WTC11 (cell line): ENCODE data around the gene KRT4. TPM values are rescaled to one million over a fixed set of nuclear protein-coding genes. Genes with fewer than 3 reads are reported as not detected.

ENCODE experiments used
- ATAC-seq: fragments of 200-7000 bp; cut with Tn5 transposase; 2 replicates; pipeline ENCODE4 v1.10.0; 2021; ENCODE audit warnings: mild to moderate bottlenecking, moderate library complexity
- CTCF ChIA-PET: fragments of 300-600 bp; sonication (Branson Sonifier 250); formaldehyde crosslinking; loops from one replicate; lab custom pipeline; 2021; ENCODE audit warnings: antibody characterized with exemption; lab: Charles Lee
- POLR2A ChIA-PET: fragments of 350-600 bp; sonication (Branson Sonifier 250); formaldehyde crosslinking; loops from one replicate; lab custom pipeline; 2021; ENCODE audit warnings: antibody characterized with exemption; lab: Charles Lee
- DNase-seq: peaks from one replicate; pipeline ENCODE4 v3.0.0; 2021; ENCODE audit warnings: low spot score
- H3K27ac Mint-ChIP-seq: 2 replicates; pipeline ENCODE4 v1.8.0; 2021; ENCODE audit warnings: mixed read lengths
- H3K27me3 Mint-ChIP-seq: 2 replicates; pipeline ENCODE4 v1.8.0; 2021; ENCODE audit warnings: low read depth, mild to moderate bottlenecking, moderate library complexity, mixed read lengths
- H3K36me3 Mint-ChIP-seq: 2 replicates; pipeline ENCODE4 v1.8.0; 2021; ENCODE audit warnings: mixed read lengths
- H3K4me1 Mint-ChIP-seq: 2 replicates; pipeline ENCODE4 v1.8.0; 2022; ENCODE audit warnings: mixed read lengths
- H3K4me3 Mint-ChIP-seq: 2 replicates; pipeline ENCODE4 v1.8.0; 2021; ENCODE audit warnings: mild to moderate bottlenecking, moderate library complexity, mixed read lengths
- H3K9me3 Mint-ChIP-seq: 2 replicates; pipeline ENCODE4 v1.8.0; 2021; ENCODE audit warnings: mixed read lengths
- ATF1 ChIP-seq: sonication (generic); formaldehyde crosslinking; IDR thresholded peaks from 2 replicates; pipeline ENCODE4 v1.8.1; 2023; ENCODE audit warnings: mild to moderate bottlenecking, moderate library complexity, missing genetic modification reagents
- CBFB ChIP-seq: sonication (generic); formaldehyde crosslinking; IDR thresholded peaks from 2 replicates; pipeline ENCODE4 v1.8.1; 2022; ENCODE audit warnings: mild to moderate bottlenecking, low read depth, missing genetic modification reagents
- FOXP1 ChIP-seq: sonication (generic); formaldehyde crosslinking; IDR thresholded peaks from 2 replicates; pipeline ENCODE4 v1.8.0; 2022; ENCODE audit warnings: missing genetic modification reagents, mild to moderate bottlenecking, moderate library complexity, borderline replicate concordance
- HMGA2 ChIP-seq: fragments of 250-450 bp; sonication (Bioruptor Pico); IDR thresholded peaks from 2 replicates; pipeline ENCODE4 v1.4.0; 2021; ENCODE audit warnings: mild to moderate bottlenecking, moderate library complexity
- NFYB ChIP-seq: sonication (generic); formaldehyde crosslinking; conservative IDR thresholded peaks from 2 replicates; pipeline ENCODE4 v1.8.0; 2022; ENCODE audit warnings: low read depth, missing genetic modification reagents
- NR1H2 ChIP-seq: sonication (generic); formaldehyde crosslinking; IDR thresholded peaks from 2 replicates; pipeline ENCODE4 v1.9.0; 2021; ENCODE audit warnings: mild to moderate bottlenecking, moderate library complexity, missing genetic modification reagents
- OVOL2 ChIP-seq: fragments of 250-450 bp; sonication (Bioruptor Pico); IDR thresholded peaks from 2 replicates; pipeline ENCODE4 v1.9.0; 2021; ENCODE audit warnings: mild to moderate bottlenecking, borderline replicate concordance
- RELA ChIP-seq: sonication (generic); formaldehyde crosslinking; IDR thresholded peaks from 2 replicates; pipeline ENCODE4 v1.8.1; 2022; ENCODE audit warnings: missing genetic modification reagents, mild to moderate bottlenecking, borderline replicate concordance
- RORB ChIP-seq: fragments of 250-450 bp; sonication (Bioruptor Pico); IDR thresholded peaks from 2 replicates; pipeline ENCODE4 v1.9.0; 2021; ENCODE audit warnings: mild to moderate bottlenecking
- SMAD3 ChIP-seq: sonication (generic); formaldehyde crosslinking; IDR thresholded peaks from 2 replicates; pipeline ENCODE4 v1.8.0; 2022; ENCODE audit warnings: missing genetic modification reagents, mild to moderate bottlenecking, borderline replicate concordance
- SMAD4 ChIP-seq: sonication (generic); formaldehyde crosslinking; IDR thresholded peaks from 2 replicates; pipeline ENCODE4 v1.8.0; 2022; ENCODE audit warnings: mild to moderate bottlenecking, missing genetic modification reagents
- TEAD1 ChIP-seq: sonication (generic); formaldehyde crosslinking; IDR thresholded peaks from 2 replicates; pipeline ENCODE4 v1.8.0; 2022; ENCODE audit warnings: mild to moderate bottlenecking, missing genetic modification reagents
- ZBTB21 ChIP-seq: sonication (generic); formaldehyde crosslinking; IDR thresholded peaks from 2 replicates; pipeline ENCODE4 v1.8.1; 2023; ENCODE audit warnings: mild to moderate bottlenecking, missing genetic modification reagents, borderline replicate concordance
- ZNF232 ChIP-seq: sonication (generic); formaldehyde crosslinking; IDR thresholded peaks from 2 replicates; pipeline ENCODE4 v1.8.0; 2022; ENCODE audit warnings: mild to moderate bottlenecking, missing genetic modification reagents
- ZNF396 ChIP-seq: fragments of 250-450 bp; sonication (Bioruptor Pico); IDR thresholded peaks from 2 replicates; pipeline ENCODE4 v1.8.0; 2021; ENCODE audit warnings: mild to moderate bottlenecking, moderate library complexity, borderline replicate concordance
- ZNF416 ChIP-seq: fragments of 250-450 bp; sonication (Bioruptor Pico); IDR thresholded peaks from 2 replicates; pipeline ENCODE4 v1.9.0; 2021; ENCODE audit warnings: mild to moderate bottlenecking, inconsistent platforms
- ZNF423 ChIP-seq: fragments of 250-450 bp; sonication (Bioruptor Pico); IDR thresholded peaks from 2 replicates; pipeline ENCODE4 v2.1.2; 2022; ENCODE audit warnings: mild to moderate bottlenecking, moderate library complexity
- ZNF671 ChIP-seq: fragments of 250-450 bp; sonication (Bioruptor Pico); IDR thresholded peaks from 2 replicates; pipeline ENCODE4 v1.8.0; 2021; ENCODE audit warnings: mild to moderate bottlenecking
- total RNA-seq: library from RNA; stranded (reverse); gene quantifications from 3 replicates; pipeline ENCODE4 v1.2.3, GENCODE V29; 2021
- TF ChIP-seq, protein P1 (sequence below): sonication (generic); formaldehyde crosslinking; IDR thresholded peaks from 2 replicates; pipeline ENCODE4 v1.8.1; 2023; ENCODE audit warnings: mild to moderate bottlenecking, missing genetic modification reagents, moderate library complexity
- TF ChIP-seq, protein P2 (sequence below): sonication (generic); formaldehyde crosslinking; IDR thresholded peaks from 2 replicates; pipeline ENCODE4 v1.8.0; 2022; ENCODE audit warnings: mild to moderate bottlenecking, missing genetic modification reagents
- TF ChIP-seq, protein P3 (sequence below): sonication (generic); formaldehyde crosslinking; IDR thresholded peaks from 2 replicates; pipeline ENCODE4 v1.8.0; 2023; ENCODE audit warnings: mild to moderate bottlenecking, missing genetic modification reagents
- TF ChIP-seq, protein P4 (sequence below): fragments of 200-600 bp; IDR thresholded peaks from 2 replicates; pipeline ENCODE4 v1.8.0; 2022; ENCODE audit warnings: antibody characterized with exemption
- TF ChIP-seq, protein P5 (sequence below): sonication (generic); formaldehyde crosslinking; IDR thresholded peaks from 2 replicates; pipeline ENCODE4 v1.8.1; 2022; ENCODE audit warnings: mild to moderate bottlenecking, missing genetic modification reagents, moderate library complexity, borderline replicate concordance
- TF ChIP-seq, protein P6 (sequence below): sonication (generic); formaldehyde crosslinking; IDR thresholded peaks from 2 replicates; pipeline ENCODE4 v1.8.1; 2022; ENCODE audit warnings: low read depth, mild to moderate bottlenecking, moderate library complexity, missing genetic modification reagents, borderline replicate concordance

Gene KRT4
- total RNA-seq, 1 experiment from 2014 or later = not detected

DNA sequence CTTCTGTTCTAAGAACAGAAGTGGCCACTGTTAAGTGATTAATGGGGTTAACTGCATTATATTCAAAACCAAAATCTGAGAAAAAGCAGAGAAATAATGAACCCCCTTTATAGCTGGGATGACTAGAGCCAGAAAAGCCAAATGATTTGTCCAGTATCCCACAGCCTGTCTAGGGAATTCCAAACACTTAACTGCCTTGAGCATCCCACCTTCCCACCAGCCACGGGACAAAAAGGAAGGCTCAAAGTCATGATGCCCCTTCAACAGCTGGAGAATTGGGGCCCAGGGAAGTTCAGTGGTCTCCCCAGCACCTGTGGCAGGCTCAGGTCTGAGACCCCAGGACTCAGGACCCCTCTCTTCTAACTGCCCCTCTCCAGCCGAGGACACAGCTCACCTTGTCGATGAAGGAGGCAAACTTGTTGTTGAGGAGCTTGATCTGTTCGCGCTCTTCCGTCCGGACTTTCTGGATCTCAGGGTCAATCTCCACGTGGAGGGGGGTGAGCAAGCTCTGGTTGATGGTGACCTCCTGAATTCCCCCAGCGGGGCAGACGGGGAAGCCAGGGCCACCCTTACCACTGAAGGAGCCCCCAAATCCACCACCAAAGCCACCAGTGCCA, 605 bp downstream of the KRT4 start:
- DNase-seq = no peak
- H3K4me1 Mint-ChIP-seq = no peaks in the 10 kb centered on the region
- TF ChIP-seq NFYB (no peak), RELA (no peak), ZBTB21 (CRISPR knock-in tag) (no peak), ZNF423 (CRISPR knock-in tag) (no peak), ZNF232 (no peak), FOXP1 (CRISPR knock-in tag) (no peak), ATF1 (CRISPR knock-in tag) (no peak), HMGA2 (no peak), TEAD1 (CRISPR knock-in tag) (no peak), ZNF396 (CRISPR knock-in tag) (no peak), RORB (no peak), SMAD4 (CRISPR knock-in tag) (no peak), ZNF416 (no peak)
- TF ChIP-seq, protein P1, sequence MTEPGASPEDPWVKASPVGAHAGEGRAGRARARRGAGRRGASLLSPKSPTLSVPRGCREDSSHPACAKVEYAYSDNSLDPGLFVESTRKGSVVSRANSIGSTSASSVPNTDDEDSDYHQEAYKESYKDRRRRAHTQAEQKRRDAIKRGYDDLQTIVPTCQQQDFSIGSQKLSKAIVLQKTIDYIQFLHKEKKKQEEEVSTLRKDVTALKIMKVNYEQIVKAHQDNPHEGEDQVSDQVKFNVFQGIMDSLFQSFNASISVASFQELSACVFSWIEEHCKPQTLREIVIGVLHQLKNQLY (CRISPR knock-in tag) = no peak
- TF ChIP-seq, protein P2, sequence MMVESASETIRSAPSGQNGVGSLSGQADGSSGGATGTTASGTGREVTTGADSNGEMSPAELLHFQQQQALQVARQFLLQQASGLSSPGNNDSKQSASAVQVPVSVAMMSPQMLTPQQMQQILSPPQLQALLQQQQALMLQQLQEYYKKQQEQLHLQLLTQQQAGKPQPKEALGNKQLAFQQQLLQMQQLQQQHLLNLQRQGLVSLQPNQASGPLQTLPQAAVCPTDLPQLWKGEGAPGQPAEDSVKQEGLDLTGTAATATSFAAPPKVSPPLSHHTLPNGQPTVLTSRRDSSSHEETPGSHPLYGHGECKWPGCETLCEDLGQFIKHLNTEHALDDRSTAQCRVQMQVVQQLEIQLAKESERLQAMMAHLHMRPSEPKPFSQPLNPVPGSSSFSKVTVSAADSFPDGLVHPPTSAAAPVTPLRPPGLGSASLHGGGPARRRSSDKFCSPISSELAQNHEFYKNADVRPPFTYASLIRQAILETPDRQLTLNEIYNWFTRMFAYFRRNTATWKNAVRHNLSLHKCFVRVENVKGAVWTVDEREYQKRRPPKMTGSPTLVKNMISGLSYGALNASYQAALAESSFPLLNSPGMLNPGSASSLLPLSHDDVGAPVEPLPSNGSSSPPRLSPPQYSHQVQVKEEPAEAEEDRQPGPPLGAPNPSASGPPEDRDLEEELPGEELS (CRISPR knock-in tag) = no peak
- TF ChIP-seq, protein P3, sequence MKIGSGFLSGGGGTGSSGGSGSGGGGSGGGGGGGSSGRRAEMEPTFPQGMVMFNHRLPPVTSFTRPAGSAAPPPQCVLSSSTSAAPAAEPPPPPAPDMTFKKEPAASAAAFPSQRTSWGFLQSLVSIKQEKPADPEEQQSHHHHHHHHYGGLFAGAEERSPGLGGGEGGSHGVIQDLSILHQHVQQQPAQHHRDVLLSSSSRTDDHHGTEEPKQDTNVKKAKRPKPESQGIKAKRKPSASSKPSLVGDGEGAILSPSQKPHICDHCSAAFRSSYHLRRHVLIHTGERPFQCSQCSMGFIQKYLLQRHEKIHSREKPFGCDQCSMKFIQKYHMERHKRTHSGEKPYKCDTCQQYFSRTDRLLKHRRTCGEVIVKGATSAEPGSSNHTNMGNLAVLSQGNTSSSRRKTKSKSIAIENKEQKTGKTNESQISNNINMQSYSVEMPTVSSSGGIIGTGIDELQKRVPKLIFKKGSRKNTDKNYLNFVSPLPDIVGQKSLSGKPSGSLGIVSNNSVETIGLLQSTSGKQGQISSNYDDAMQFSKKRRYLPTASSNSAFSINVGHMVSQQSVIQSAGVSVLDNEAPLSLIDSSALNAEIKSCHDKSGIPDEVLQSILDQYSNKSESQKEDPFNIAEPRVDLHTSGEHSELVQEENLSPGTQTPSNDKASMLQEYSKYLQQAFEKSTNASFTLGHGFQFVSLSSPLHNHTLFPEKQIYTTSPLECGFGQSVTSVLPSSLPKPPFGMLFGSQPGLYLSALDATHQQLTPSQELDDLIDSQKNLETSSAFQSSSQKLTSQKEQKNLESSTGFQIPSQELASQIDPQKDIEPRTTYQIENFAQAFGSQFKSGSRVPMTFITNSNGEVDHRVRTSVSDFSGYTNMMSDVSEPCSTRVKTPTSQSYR = no peak
- TF ChIP-seq, protein P4, sequence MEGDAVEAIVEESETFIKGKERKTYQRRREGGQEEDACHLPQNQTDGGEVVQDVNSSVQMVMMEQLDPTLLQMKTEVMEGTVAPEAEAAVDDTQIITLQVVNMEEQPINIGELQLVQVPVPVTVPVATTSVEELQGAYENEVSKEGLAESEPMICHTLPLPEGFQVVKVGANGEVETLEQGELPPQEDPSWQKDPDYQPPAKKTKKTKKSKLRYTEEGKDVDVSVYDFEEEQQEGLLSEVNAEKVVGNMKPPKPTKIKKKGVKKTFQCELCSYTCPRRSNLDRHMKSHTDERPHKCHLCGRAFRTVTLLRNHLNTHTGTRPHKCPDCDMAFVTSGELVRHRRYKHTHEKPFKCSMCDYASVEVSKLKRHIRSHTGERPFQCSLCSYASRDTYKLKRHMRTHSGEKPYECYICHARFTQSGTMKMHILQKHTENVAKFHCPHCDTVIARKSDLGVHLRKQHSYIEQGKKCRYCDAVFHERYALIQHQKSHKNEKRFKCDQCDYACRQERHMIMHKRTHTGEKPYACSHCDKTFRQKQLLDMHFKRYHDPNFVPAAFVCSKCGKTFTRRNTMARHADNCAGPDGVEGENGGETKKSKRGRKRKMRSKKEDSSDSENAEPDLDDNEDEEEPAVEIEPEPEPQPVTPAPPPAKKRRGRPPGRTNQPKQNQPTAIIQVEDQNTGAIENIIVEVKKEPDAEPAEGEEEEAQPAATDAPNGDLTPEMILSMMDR = no peak
- TF ChIP-seq, all 79 proteins: peak for 0
- H3K27me3 Mint-ChIP-seq = peaks cover 2% of the 10 kb centered on the region; the same call in 1 of the 2 replicates
- H3K9me3 Mint-ChIP-seq = no peaks in the 10 kb centered on the region
- no peak overlapping the region for H3K27ac Mint-ChIP-seq
- ChIA-PET CTCF (interaction anchor here (1.8 to 2.1 kb wide), 2 partner anchors 52 to 57 kb away, joined by 8 read pairs; no protein-coding TSS in a partner anchor), POLR2A (interaction anchor here (0.5 kb wide), 1 partner anchor 229 kb away, joined by 3 read pairs; no protein-coding TSS in a partner anchor)
- no peak for ATAC-seq
- H3K4me3 Mint-ChIP-seq = no peak overlapping the region
- no peaks in the 10 kb centered on the region for H3K36me3 Mint-ChIP-seq

DNA sequence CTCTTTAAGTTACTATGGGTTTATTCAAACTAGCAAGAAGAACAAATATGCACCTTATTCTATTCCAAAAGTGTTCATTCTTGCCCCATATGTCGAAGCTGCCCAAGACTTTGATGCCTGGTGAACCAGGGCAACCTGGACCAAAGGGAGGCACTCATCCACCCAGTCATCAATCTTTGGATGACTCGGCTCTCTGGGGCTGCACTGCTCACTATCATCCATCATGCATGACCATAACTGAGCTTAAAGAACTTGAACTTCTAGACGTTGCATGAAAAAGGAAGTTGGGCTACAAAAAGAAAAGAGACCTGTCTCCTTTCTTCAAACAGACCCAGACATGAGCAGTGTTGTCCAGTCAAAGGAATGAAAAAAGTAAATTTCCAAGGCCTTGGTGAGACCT, 1.2 kb downstream of the KRT4 start:
- CTCF ChIA-PET = interaction anchor here (2.1 kb wide), 1 partner anchor 53 kb away, joined by 8 read pairs; no protein-coding TSS in a partner anchor
- Mint-ChIP-seq H3K4me3 (no peak overlapping the region), H3K27ac (no peak overlapping the region), H3K4me1 (no peaks in the 10 kb centered on the region), H3K36me3 (no peaks in the 10 kb centered on the region), H3K9me3 (no peaks in the 10 kb centered on the region), H3K27me3 (peaks cover 2% of the 10 kb centered on the region; the same call in 1 of the 2 replicates)
- DNase-seq (no peak), ATAC-seq (no peak)
- POLR2A ChIA-PET = interaction anchor here (0.5 kb wide), 1 partner anchor 229 kb away, joined by 3 read pairs; no protein-coding TSS in a partner anchor
- TF ChIP-seq, protein P2 (CRISPR knock-in tag) = no peak
- TF ChIP-seq CBFB (CRISPR knock-in tag) (no peak), TEAD1 (CRISPR knock-in tag) (no peak), ZNF671 (no peak), SMAD3 (CRISPR knock-in tag) (no peak), ZNF416 (no peak), NR1H2 (CRISPR knock-in tag) (no peak), OVOL2 (CRISPR knock-in tag) (no peak), HMGA2 (no peak)
- TF ChIP-seq, protein P5, sequence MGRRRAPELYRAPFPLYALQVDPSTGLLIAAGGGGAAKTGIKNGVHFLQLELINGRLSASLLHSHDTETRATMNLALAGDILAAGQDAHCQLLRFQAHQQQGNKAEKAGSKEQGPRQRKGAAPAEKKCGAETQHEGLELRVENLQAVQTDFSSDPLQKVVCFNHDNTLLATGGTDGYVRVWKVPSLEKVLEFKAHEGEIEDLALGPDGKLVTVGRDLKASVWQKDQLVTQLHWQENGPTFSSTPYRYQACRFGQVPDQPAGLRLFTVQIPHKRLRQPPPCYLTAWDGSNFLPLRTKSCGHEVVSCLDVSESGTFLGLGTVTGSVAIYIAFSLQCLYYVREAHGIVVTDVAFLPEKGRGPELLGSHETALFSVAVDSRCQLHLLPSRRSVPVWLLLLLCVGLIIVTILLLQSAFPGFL (CRISPR knock-in tag) = no peak
- TF ChIP-seq, protein P6, sequence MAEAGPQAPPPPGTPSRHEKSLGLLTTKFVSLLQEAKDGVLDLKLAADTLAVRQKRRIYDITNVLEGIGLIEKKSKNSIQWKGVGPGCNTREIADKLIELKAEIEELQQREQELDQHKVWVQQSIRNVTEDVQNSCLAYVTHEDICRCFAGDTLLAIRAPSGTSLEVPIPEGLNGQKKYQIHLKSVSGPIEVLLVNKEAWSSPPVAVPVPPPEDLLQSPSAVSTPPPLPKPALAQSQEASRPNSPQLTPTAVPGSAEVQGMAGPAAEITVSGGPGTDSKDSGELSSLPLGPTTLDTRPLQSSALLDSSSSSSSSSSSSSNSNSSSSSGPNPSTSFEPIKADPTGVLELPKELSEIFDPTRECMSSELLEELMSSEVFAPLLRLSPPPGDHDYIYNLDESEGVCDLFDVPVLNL (CRISPR knock-in tag) = no peak
